ENCODE measurements around the gene OXSM.

Gene OXSM

DNA sequence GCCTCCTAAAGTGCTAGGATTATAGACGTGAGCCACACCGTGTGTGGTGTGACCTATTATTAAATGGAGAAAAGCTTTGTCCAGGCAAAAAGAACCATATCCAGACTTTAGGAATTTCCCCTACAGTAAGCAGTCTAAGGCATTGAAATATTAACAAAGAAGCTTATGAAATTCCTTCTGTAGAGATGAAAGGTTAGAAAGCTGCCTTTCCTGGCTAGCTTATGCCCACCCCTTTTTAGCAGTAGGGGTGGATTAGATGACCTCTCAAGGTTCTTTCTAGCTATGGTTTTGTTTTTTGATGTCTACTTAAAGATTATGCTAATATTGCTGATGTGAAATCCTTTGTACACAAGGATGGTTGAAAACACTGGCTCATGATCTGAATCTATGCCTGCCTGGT lies 13.9 kb downstream of the OXSM start:
- no peak for DNase-seq (ENCODE audit: low read depth, low spot score)

DNA sequence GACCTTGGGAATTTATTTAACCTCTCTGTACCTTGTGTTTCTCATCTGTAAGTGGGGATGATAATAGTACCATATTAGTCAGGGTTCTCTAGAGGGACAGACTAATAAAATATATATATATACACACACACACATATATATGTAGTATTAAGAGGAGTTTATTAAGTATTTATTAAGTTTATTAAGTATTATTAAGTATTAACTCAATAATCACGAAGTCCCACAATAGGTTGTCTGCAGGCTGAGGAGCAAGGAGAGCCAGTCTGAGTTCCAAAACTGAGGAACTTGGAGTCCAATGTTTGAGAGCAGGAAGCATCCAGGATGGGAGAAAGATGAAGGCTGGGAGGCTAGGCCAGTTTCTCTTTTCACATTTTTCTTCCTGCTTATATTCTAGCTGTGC lies 14.8 kb downstream of the OXSM start:
- no peak for DNase-seq (ENCODE audit: low read depth, low spot score)

- no peak for DNase-seq (ENCODE audit: low read depth, low spot score)
Measured at GRCh38 chr3:25812644-25813043, 22.8 kb downstream of the OXSM start.

GRCh38 chr3:25817107-25817506 lies 27.2 kb downstream of the OXSM start:
- no peak for DNase-seq (ENCODE audit: low read depth, low spot score)

- no peak for DNase-seq (ENCODE audit: low read depth, low spot score)
Measured at GRCh38 chr3:25817638-25818037, 27.7 kb downstream of the OXSM start.

- DNase-seq (ENCODE audit: low read depth, low spot score), result no peak
Measured at GRCh38 chr3:25818335-25818734, 28.4 kb downstream of the OXSM start.

DNA sequence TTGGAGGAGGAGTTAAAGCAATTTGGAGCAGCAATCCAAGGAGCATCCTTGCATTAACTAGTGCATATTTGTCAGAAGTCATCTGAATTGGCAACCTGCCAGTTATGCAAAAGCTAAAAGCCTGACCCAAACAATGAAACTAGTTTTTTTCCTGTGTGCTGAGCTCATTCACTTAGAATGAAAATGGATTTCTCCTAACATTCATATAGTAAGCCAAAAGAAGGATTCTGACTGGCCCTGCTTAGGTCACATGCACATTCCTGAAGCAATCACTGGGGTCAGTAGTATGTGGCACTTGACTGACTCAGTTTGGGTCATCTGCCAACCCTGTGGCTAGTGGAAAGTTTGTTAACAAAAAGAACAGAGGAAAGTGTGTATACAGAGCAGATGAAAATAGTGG lies 30.5 kb downstream of the OXSM start:
- no peak for DNase-seq (ENCODE audit: low read depth, low spot score)

DNA sequence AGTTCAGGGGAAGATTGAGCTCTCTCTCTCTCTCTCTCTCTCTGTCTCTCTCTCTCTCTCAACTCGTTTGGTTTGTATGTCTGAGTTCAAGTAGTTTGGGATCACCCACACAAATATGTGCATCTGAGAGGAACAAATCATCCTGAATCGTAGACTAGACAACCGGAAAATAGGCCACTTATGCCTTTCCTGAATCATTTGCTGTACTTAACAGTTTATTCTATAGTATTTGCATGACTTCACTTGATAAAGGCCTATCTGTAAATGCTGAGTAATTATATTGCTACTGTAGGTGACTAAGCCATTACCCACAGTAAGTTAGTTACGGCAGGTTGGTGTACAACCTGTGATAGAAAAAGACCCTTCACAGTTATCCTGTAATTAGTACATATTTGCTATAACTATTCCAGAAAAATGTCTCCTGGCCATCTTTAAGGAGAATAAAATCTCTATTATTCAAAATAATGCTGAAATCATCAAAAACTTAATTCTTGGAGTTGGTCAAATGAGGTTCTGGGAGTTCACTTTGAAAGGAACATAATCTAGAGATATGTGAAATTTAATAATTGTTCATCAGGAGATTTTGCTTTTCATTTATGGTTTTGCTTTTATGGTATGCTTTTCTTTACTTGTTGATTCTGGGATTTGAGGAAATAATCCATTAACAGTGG lies 31.1 kb downstream of the OXSM start:
- DNase-seq (ENCODE audit: low read depth, low spot score), result no peak

DNA sequence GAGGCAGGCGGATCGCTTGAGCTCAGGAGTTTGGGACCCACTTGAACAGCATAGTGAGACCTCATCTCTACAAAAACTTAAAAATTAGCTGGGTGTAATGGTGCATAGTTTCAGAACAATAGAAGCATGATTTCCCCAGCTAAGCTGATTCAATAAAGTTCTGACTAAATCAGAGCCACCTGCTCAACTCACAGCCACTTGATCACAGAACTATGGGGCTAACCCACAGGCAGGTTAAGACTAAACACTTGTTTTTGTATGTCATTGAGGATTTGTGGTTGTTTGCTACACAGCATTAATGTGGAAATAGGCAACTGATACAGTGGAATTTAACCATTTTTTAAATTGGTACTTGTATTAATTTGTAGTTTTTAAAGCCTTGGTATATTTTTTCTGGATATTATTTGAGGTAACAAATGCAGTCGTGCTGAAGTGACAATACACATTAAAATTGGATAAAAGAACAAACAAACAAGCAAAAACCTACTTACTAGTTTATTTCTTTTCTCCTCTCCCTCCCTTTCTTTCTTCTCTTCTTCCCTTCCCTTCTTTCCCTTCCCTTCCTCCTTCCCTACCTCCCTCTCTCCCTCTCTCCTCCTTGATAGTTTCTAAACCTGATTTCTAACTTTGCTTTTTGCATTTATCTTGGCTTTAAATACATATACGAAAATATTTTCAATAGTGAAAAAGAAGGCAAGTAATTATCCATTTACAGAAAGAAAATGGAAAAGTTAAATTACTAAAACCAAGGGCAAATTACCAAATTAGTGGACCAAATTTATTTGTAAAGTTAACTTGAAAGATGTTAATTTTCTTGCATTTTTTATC lies 32.1 kb downstream of the OXSM start:
- DNase-seq (ENCODE audit: low read depth, low spot score), result no peak

GRCh38 chr3:25823314-25823713 lies 33.4 kb downstream of the OXSM start:
- no peak for DNase-seq (ENCODE audit: low read depth, low spot score)

DNA sequence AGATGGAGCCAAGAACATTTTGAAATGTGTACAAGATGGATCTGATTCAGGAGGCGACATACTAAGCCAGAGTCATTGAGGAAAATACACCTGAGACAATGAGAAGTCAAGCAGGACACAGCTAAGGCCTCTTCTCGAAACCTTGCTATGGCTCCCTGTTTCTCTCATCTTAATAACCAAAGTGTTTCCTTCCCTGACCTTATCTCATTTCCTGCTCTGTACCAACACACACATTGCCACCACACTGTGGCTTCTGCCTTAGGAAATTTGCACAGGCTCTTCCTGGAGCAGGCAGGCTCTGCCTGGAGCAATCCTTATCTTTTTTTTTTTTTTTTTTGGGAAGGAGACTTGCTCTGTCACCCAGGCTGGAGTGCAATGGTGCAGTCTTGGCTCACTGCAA lies 36.6 kb downstream of the OXSM start:
- no peak for DNase-seq (ENCODE audit: low read depth, low spot score)

GRCh38 chr3:25830373-25831280 lies 40.7 kb downstream of the OXSM start:
- DNase-seq (ENCODE audit: low read depth, low spot score), result no peak

- DNase-seq (ENCODE audit: low read depth, low spot score), result no peak
Measured at GRCh38 chr3:25831578-25831977, 41.7 kb downstream of the OXSM start.

- no peak for DNase-seq (ENCODE audit: low read depth, low spot score)
Measured at GRCh38 chr3:25834346-25834745, 44.5 kb downstream of the OXSM start.

GRCh38 chr3:25836579-25836978 lies 46.7 kb downstream of the OXSM start:
- DNase-seq (ENCODE audit: low read depth, low spot score), result no peak

GRCh38 chr3:25837038-25837437 lies 47.1 kb downstream of the OXSM start:
- no peak for DNase-seq (ENCODE audit: low read depth, low spot score)

DNA sequence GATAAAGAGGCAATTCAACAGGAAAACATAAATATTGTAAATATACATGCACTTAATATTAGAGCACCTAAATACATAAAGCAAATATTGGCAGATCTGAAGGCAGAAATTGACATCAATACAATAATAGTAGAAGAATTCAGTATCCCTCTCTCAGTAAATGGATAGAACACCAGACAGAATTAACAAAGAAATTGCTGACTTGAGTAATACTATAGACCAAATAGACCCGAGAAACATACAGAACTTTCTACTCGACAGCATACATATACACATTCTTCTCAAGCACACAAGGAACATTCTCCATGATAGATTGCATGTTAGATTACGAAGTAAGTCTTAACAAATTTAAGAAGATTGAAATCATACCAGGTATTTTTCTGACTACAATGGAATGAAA lies 50.2 kb downstream of the OXSM start:
- no peak for DNase-seq (ENCODE audit: low read depth, low spot score)

DNA sequence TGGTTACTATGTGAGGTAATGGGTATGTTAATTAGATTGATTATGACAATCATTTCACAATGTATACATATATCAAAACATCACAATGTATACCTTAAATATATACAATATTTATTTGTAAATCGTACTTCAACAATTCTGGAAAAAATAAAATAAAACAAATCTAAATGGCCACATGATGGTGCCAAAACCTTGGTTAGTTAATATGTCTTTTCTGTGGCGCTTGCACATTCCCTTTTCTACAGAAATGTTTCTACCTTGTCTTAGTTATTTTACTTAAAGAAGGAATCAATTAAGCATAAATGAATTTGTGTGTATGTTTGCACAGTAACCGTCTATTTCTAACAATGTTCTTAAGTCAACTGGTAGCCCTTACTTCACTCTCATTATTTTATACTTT lies 53.4 kb downstream of the OXSM start:
- DNase-seq (ENCODE audit: low read depth, low spot score), result no peak

Measured in activated naive CD8-positive, alpha-beta T cell treated with anti-CD3 and anti-CD28 coated beads, Interleukin-2, amount 50 U/mL, for 16 hours (primary cell).